HepG2 (cell line): Measurements from ENCODE around the gene FBLN7. TPM values are rescaled to one million over a fixed set of nuclear protein-coding genes. Genes with fewer than 3 reads are reported as not detected.

ENCODE experiments used
- ATAC-seq: fragments of 200-7000 bp; cut with Tn5 transposase; 3 replicates; pipeline ENCODE4 v1.9.1; 2020; ENCODE audit warnings: mild to moderate bottlenecking, moderate library complexity
- BruUV-seq: library from RNA; stranded (reverse); fragments of 400-500 nt; replicated peaks from 2 replicates; lab custom pipeline; 2021; lab: Mats Ljungman, UMichigan
- CTCF ChIA-PET: fragments of 300-600 bp; formaldehyde crosslinking; extraction: SDS; loops from one replicate; lab custom pipeline; 2021; ENCODE audit warnings: low total read pairs, inconsistent platforms, low intra/inter-chr PET ratio; lab: Yijun Ruan, JAX
- POLR2A ChIA-PET: fragments of 350-600 bp; sonication (Branson Sonifier 250); formaldehyde crosslinking; loops from one replicate; lab custom pipeline; 2020; ENCODE audit warnings: antibody characterized with exemption, inconsistent platforms; lab: Yijun Ruan, JAX
- DNase-seq: peaks from one replicate; pipeline ENCODE4 v3.0.0-alpha.2; 2015; ENCODE audit warnings: low spot score
- FAIRE-seq: peaks from 3 replicates; lab custom pipeline; 2011; peaks lifted over from hg19 to GRCh38; lab: Jason Lieb, UNC
- H2AFZ ChIP-seq: one replicate; pipeline ENCODE4 v1.6.1; 2011; ENCODE audit warnings: low read length, inconsistent platforms
- H3K27ac ChIP-seq: fragments of 300-600 bp; 3 replicates; pipeline ENCODE4 v1.8.0; 2011; ENCODE audit warnings: mixed run types, mild to moderate bottlenecking, mixed read lengths, low read length, inconsistent platforms; ENCODE audit not compliant: insufficient read depth; ENCODE audit errors: extremely low read length
- H3K27me3 ChIP-seq, 2 experiments: fragments of 200-600 bp in 1 of 2; 2 replicates in 1 of 2; 3 replicates in 1 of 2; pipeline versions ENCODE4 v1.6.0 to v1.8.0; 2011; ENCODE audit warnings: low read length in 2 of 2, mild to moderate bottlenecking in 2 of 2, moderate library complexity in 2 of 2, inconsistent platforms in 1 of 2; ENCODE audit not compliant: insufficient read depth in 2 of 2, control insufficient read depth in 1 of 2
- H3K36me3 ChIP-seq, 2 experiments: fragments of 200-600 bp in 1 of 2; replicated peaks in 1 of 2; 2 replicates in 1 of 2; 3 replicates in 1 of 2; pipeline versions ENCODE4 v1.5.1 to v1.8.0; 2011; ENCODE audit warnings: low read length in 2 of 2, inconsistent platforms in 1 of 2; ENCODE audit not compliant: insufficient read depth in 2 of 2, control insufficient read depth in 1 of 2
- H3K4me1 ChIP-seq: 2 replicates; pipeline ENCODE4 v1.5.1; 2012; ENCODE audit warnings: low read length, inconsistent platforms; ENCODE audit not compliant: insufficient read depth
- H3K4me2 ChIP-seq: 2 replicates; pipeline ENCODE4 v1.6.0; 2011; ENCODE audit warnings: low read depth, low read length, inconsistent platforms
- H3K4me3 ChIP-seq, 3 experiments: fragments of 200-600 bp in 1 of 3; sonication (generic), shearing (Covaris generic) in 1 of 3; replicated peaks in 1 of 3; 2 replicates each; pipeline ENCODE4 v1.5.1; 2011 to 2016; ENCODE audit warnings: low read length in 3 of 3, inconsistent platforms in 2 of 3, low read depth in 2 of 3, mild to moderate bottlenecking in 2 of 3, control low read depth in 1 of 3, mixed read lengths in 1 of 3; ENCODE audit not compliant: insufficient read depth in 1 of 3
- H3K79me2 ChIP-seq: one replicate; pipeline ENCODE4 v1.6.1; 2011; ENCODE audit warnings: low read length, inconsistent platforms; ENCODE audit not compliant: insufficient read depth
- H3K9ac ChIP-seq: 2 replicates; pipeline ENCODE4 v1.6.0; 2011; ENCODE audit warnings: mild to moderate bottlenecking, low read depth, low read length, inconsistent platforms; ENCODE audit not compliant: insufficient read depth
- H3K9me3 ChIP-seq: 2 replicates; pipeline ENCODE4 v1.5.1; 2012; ENCODE audit warnings: mild to moderate bottlenecking, low read length
- H4K20me1 ChIP-seq: 2 replicates; pipeline ENCODE4 v1.6.0; 2011; ENCODE audit warnings: inconsistent platforms, mild to moderate bottlenecking, low read length, moderate library complexity; ENCODE audit not compliant: insufficient read depth
- DPF2 ChIP-seq: sonication (generic); formaldehyde crosslinking; IDR thresholded peaks from 2 replicates; pipeline ENCODE4 v1.4.0; 2020; ENCODE audit warnings: mild to moderate bottlenecking, low read depth, missing genetic modification reagents, borderline replicate concordance
- SMARCC2 ChIP-seq: fragments of 450-650 bp; IDR thresholded peaks from 2 replicates; pipeline ENCODE4 v1.6.1; 2017; ENCODE audit warnings: antibody characterized with exemption, mild to moderate bottlenecking
- SNRNP70 ChIP-seq: fragments of 200-400 bp; formaldehyde crosslinking; IDR thresholded peaks from 2 replicates; pipeline ENCODE4 v1.6.1; 2017; ENCODE audit warnings: mild to moderate bottlenecking, low read depth, low read length, moderate library complexity
- TARDBP ChIP-seq: sonication (generic); formaldehyde crosslinking; IDR thresholded peaks from 2 replicates; pipeline ENCODE4 v1.8.0; 2022; ENCODE audit warnings: mild to moderate bottlenecking, missing genetic modification reagents
- WIZ ChIP-seq: sonication (generic); formaldehyde crosslinking; IDR thresholded peaks from 2 replicates; pipeline ENCODE4 v1.5.1; 2020; ENCODE audit warnings: mild to moderate bottlenecking, missing genetic modification reagents
- ZNF101 ChIP-seq: sonication (generic); formaldehyde crosslinking; IDR thresholded peaks from 2 replicates; pipeline ENCODE4 v1.4.0; 2020; ENCODE audit warnings: mild to moderate bottlenecking, low read depth, missing genetic modification reagents, borderline replicate concordance
- ZNF20 ChIP-seq: sonication (generic); formaldehyde crosslinking; IDR thresholded peaks from 2 replicates; pipeline ENCODE4 v1.4.0; 2020; ENCODE audit warnings: mild to moderate bottlenecking, moderate library complexity, missing genetic modification reagents
- ZNF292 ChIP-seq: sonication (generic); formaldehyde crosslinking; IDR thresholded peaks from 2 replicates; pipeline ENCODE4 v1.8.1; 2022; ENCODE audit warnings: mild to moderate bottlenecking, low read depth, missing genetic modification reagents, borderline replicate concordance
- ZNF335 ChIP-seq: sonication (generic); formaldehyde crosslinking; IDR thresholded peaks from 2 replicates; pipeline ENCODE4 v1.4.0; 2020; ENCODE audit warnings: missing genetic modification reagents
- ZNF343 ChIP-seq: sonication (generic); formaldehyde crosslinking; IDR thresholded peaks from 2 replicates; pipeline ENCODE4 v1.4.0; 2020; ENCODE audit warnings: mild to moderate bottlenecking, missing genetic modification reagents
- ZNF430 ChIP-seq: sonication (generic); formaldehyde crosslinking; IDR thresholded peaks from 2 replicates; pipeline ENCODE4 v1.9.0; 2021; ENCODE audit warnings: mild to moderate bottlenecking, missing genetic modification reagents
- WGBS: methylation state at CpG from one replicate; pipeline ENCODE4 v1.1.6; 2017; ENCODE audit warnings: low lambda C conversion rate; 5-methylcytosine and 5-hydroxymethylcytosine counted together
- in situ Hi-C: cut with HindIII; loops from 2 replicates; pipeline ENCODE4 v1.10.0; 2017; ENCODE audit warnings: low pct_unique_long_range_greater_than_20kb; ENCODE audit not compliant: extremely low pct_ligation_motif_present
- intact Hi-C: fragments of 100-400 bp; cut with micrococcal nuclease; formaldehyde crosslinking; loops from one replicate; pipeline ENCODE4 v1.10.0; 2022; ENCODE audit not compliant: unreplicated experiment
- polyA plus RNA-seq, 8 experiments: library from polyadenylated mRNA; depleted of rRNA in 3 of 8; stranded (reverse) in 7 of 8; unstranded in 1 of 8; fragments of >200 nt; fragmentation: Illumina TruSeq in 4 of 8; extraction: Trizol in 4 of 8; gene quantifications; 2 replicates each; pipeline versions ENCODE4 v1.2.1 to v1.2.3, GENCODE V29; 2011 to 2016; ENCODE audit warnings: low read depth in 4 of 8, missing spikeins in 1 of 8, mixed read lengths in 1 of 8; ENCODE audit not compliant: insufficient read depth in 1 of 8
- total RNA-seq, 5 experiments: library from RNA; depleted of rRNA; stranded (reverse); fragments of >200 nt; fragmentation: Illumina TruSeq; extraction: Trizol; gene quantifications; 2 replicates each; pipeline ENCODE4 v1.2.3, GENCODE V29; 2016; ENCODE audit warnings: low read depth in 1 of 5
- TF ChIP-seq, protein P1 (sequence below): sonication (generic); formaldehyde crosslinking; IDR thresholded peaks from 2 replicates; pipeline ENCODE4 v1.4.0; 2020; ENCODE audit warnings: mild to moderate bottlenecking, missing genetic modification reagents
- TF ChIP-seq, protein P2 (sequence below): sonication (generic); formaldehyde crosslinking; IDR thresholded peaks from 2 replicates; pipeline ENCODE4 v1.4.0; 2020; ENCODE audit warnings: missing genetic modification reagents, borderline replicate concordance

The FBLN7 gene
- total and polyA plus RNA-seq, 2 of the 13 experiments (the other 11 are each of a cell fraction or from before 2014, with no cell fraction given) = 1.4 to 2.3 TPM

DNA sequence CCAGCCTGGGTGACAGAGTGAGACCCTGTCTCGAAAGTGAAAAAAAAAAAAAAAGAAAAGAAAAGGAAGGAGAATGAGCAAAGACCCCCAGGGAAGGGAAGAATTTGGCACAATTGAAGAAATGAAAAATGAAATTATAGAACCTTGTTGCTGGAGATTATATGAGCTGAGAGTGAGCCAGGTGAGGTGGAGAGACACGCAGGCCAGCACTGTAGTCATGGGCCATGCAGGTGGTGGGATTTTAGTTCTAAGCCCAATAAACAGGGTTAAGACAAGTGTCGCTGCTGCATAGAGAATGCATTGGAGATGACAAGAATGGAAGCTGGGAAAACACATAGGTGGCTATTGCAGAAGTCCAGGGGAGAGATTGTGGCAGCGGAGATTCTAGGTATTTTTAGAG lies 32.3 kb downstream of the FBLN7 start:
- in situ Hi-C loops = no loop called here
- H3K9ac ChIP-seq = no peak overlapping the region
- intact Hi-C loops = no loop called here
- POLR2A ChIA-PET = interaction anchor here (0.9 kb wide), 1 partner anchor 85 kb away, joined by 3 read pairs; the partner anchor contains the start of gene ZC3H8
- CTCF ChIA-PET = no interaction called here
- no peak overlapping the region for H3K4me2 ChIP-seq
- H3K27ac ChIP-seq = no peak overlapping the region
- no peaks in the 10 kb centered on the region for H3K9me3 ChIP-seq
- DNase-seq (no peak), ATAC-seq (no peak), FAIRE-seq (no peak)
- no peaks in the 10 kb centered on the region for H3K79me2 ChIP-seq
- no peak overlapping the region for H2AFZ ChIP-seq
- no peak for TF ChIP-seq ZNF335 (CRISPR knock-in tag)
- no peak for TF ChIP-seq ZNF101
- TF ChIP-seq DPF2 (CRISPR knock-in tag) = no peak
- TF ChIP-seq, protein P1, sequence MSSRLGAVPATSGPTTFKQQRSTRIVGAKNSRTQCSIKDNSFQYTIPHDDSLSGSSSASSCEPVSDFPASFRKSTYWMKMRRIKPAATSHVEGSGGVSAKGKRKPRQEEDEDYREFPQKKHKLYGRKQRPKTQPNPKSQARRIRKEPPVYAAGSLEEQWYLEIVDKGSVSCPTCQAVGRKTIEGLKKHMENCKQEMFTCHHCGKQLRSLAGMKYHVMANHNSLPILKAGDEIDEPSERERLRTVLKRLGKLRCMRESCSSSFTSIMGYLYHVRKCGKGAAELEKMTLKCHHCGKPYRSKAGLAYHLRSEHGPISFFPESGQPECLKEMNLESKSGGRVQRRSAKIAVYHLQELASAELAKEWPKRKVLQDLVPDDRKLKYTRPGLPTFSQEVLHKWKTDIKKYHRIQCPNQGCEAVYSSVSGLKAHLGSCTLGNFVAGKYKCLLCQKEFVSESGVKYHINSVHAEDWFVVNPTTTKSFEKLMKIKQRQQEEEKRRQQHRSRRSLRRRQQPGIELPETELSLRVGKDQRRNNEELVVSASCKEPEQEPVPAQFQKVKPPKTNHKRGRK = peak; percentile 91
- no peak overlapping the region for H3K4me3 ChIP-seq
- no TSS peak for BruUV-seq
- no peaks in the 10 kb centered on the region for H3K36me3 ChIP-seq
- 92% methylated on average over 4 of the region's 4 CpGs for WGBS
- H3K4me1 ChIP-seq = peaks cover 69% of the 10 kb centered on the region
- no peaks in the 10 kb centered on the region for H3K27me3 ChIP-seq
- H4K20me1 ChIP-seq = no peaks in the 10 kb centered on the region

DNA sequence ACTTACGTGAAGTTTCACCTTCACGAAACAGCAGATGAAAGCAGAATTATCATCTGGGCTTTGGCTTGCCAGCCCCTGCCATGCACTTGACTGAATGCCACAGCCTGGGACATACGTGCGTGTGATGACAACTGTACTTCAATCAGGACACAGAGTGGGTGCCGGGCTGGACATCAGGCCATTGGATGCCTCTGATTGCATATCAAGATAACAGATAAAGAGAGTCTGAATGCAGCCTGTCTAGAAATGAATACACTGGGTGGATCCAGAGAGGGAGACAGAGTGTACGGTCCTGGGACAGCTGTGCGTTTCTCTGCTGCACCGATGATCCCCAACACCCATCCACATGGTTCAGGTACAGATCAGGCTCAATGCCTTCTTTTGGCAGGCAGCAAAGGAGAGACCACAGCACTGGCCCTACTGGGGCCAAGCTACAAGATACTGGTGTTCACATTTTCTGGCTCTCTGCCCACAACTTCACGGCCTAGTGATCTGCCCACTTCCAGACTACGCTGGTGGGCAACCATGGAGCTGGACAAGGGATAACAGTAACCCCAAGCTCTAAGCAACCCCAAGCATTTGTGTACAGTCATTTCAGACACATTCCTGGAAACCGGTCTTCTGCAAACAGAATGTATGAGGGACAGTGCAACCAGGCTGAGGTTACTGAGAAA lies 35.6 kb downstream of the FBLN7 start:
- Histone ChIP-seq H3K27me3 (no peaks in the 10 kb centered on the region), H3K79me2 (no peaks in the 10 kb centered on the region)
- POLR2A ChIA-PET = no interaction called here
- TF ChIP-seq TARDBP (CRISPR knock-in tag) = no peak
- TF ChIP-seq WIZ (CRISPR knock-in tag) = no peak
- peak; percentile 18; the same call in 1 of the 2 replicates for TF ChIP-seq ZNF430 (CRISPR knock-in tag)
- no peak for TF ChIP-seq ZNF20 (CRISPR knock-in tag)
- no peak for TF ChIP-seq SMARCC2
- 0 out of 2 replicates have a peak, but pooled peaks have one; percentile 29 for TF ChIP-seq ZNF292
- TF ChIP-seq, protein P2, sequence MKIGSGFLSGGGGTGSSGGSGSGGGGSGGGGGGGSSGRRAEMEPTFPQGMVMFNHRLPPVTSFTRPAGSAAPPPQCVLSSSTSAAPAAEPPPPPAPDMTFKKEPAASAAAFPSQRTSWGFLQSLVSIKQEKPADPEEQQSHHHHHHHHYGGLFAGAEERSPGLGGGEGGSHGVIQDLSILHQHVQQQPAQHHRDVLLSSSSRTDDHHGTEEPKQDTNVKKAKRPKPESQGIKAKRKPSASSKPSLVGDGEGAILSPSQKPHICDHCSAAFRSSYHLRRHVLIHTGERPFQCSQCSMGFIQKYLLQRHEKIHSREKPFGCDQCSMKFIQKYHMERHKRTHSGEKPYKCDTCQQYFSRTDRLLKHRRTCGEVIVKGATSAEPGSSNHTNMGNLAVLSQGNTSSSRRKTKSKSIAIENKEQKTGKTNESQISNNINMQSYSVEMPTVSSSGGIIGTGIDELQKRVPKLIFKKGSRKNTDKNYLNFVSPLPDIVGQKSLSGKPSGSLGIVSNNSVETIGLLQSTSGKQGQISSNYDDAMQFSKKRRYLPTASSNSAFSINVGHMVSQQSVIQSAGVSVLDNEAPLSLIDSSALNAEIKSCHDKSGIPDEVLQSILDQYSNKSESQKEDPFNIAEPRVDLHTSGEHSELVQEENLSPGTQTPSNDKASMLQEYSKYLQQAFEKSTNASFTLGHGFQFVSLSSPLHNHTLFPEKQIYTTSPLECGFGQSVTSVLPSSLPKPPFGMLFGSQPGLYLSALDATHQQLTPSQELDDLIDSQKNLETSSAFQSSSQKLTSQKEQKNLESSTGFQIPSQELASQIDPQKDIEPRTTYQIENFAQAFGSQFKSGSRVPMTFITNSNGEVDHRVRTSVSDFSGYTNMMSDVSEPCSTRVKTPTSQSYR (CRISPR knock-in tag) = no peak
- TF ChIP-seq ZNF343 (CRISPR knock-in tag) = no peak
- no peak for TF ChIP-seq SNRNP70

More for the DNA sequence above, 35.6 kb downstream of the FBLN7 start:
- DNase-seq (peak; percentile 13), ATAC-seq (peak; percentile 64), FAIRE-seq (no peak)
- Histone ChIP-seq H3K4me1 (peaks cover 43% of the 10 kb centered on the region), H3K9ac (peak overlapping the region; percentile 6; the same call in 1 of the 2 replicates), H4K20me1 (no peaks in the 10 kb centered on the region), H3K4me3 (peak overlapping the region in 2 of 3 experiments; percentile 8 to 19; a peak in 1 of 6 replicates), H3K9me3 (no peaks in the 10 kb centered on the region), H3K36me3 (no peaks in the 10 kb centered on the region), H3K27ac (no peak overlapping the region), H3K4me2 (peak overlapping the region; percentile 67), H2AFZ (peak overlapping the region; percentile 34)
- in situ Hi-C loops (no loop called here), intact Hi-C loops (loop anchor here (2.0 kb wide), 1 partner anchor 27 kb away; no protein-coding TSS in a partner anchor)
- CTCF ChIA-PET = no interaction called here
- 29% methylated on average over 11 of the region's 11 CpGs for WGBS
- BruUV-seq = no TSS peak
